Vagina (tissue), 2 donors: Measurements from ENCODE around the gene SLC12A9. TPM values are rescaled to one million over a fixed set of nuclear protein-coding genes. Genes with fewer than 3 reads are reported as not detected.

Experiments
- DNase-seq, 2 donors: peaks; one replicate each; pipeline ENCODE4 v3.0.0-alpha.2; 2017; ENCODE audit errors: extremely low spot score in 2 of 2
- H3K27ac ChIP-seq: fragments of 200-600 bp; sonication (generic); one replicate; pipeline ENCODE4 v1.5.1; 2019
- H3K27me3 ChIP-seq: fragments of 200-600 bp; sonication (generic); one replicate; pipeline ENCODE4 v1.5.1; 2019
- H3K36me3 ChIP-seq, 2 donors: fragments of 200-600 bp; sonication (generic); one replicate each; pipeline ENCODE4 v1.5.1; 2017 to 2019
- H3K4me1 ChIP-seq: fragments of 200-600 bp; sonication (generic); one replicate; pipeline ENCODE4 v1.5.1; 2019
- H3K4me3 ChIP-seq, 2 donors: fragments of 200-600 bp; sonication (generic); 1 replicate in 1 of 2; 2 replicates in 1 of 2; pipeline ENCODE4 v1.5.1; 2016 to 2019
- H3K9me3 ChIP-seq: fragments of 200-600 bp; sonication (generic); one replicate; pipeline ENCODE4 v1.5.1; 2019
- CTCF ChIP-seq, 3 experiments: fragments of 450-650 bp in 2 of 3; fragments of 200-600 bp in 1 of 3; sonication (generic) in 1 of 3; IDR thresholded peaks; one replicate each; pipeline ENCODE4 v1.5.1; 2017 to 2019; ENCODE audit warnings: antibody characterized with exemption in 3 of 3, mild to moderate bottlenecking in 2 of 3, moderate library complexity in 2 of 3
- POLR2A ChIP-seq, 2 donors: fragments of 450-650 bp; IDR thresholded peaks; one replicate each; pipeline ENCODE4 v1.6.1; 2017; ENCODE audit warnings: antibody characterized with exemption in 2 of 2, mild to moderate bottlenecking in 2 of 2, moderate library complexity in 2 of 2
- POLR2AphosphoS5 ChIP-seq, 2 donors: sonication (generic); formaldehyde crosslinking; IDR thresholded peaks; one replicate each; pipeline ENCODE4 v1.9.0; 2017; ENCODE audit warnings: antibody characterized with exemption in 2 of 2, mild to moderate bottlenecking in 2 of 2, low read depth in 1 of 2; ENCODE audit not compliant: insufficient read depth in 1 of 2
- intact Hi-C: fragments of 100-400 bp; cut with DNase I; formaldehyde crosslinking; loops from one replicate; pipeline ENCODE4 v1.15.1; 2023
- total RNA-seq: library from RNA; depleted of rRNA; stranded (reverse); fragments of >200 nt; gene quantifications from one replicate; pipeline ENCODE4 v1.2.3, GENCODE V29; 2016

Gene SLC12A9
- total RNA-seq, 1 donor from 2014 or later: 15.7 TPM

- Histone ChIP-seq H3K4me3 (no peak overlapping the region), H3K27me3 (no peaks in the 10 kb centered on the region), H3K9me3 (no peaks in the 10 kb centered on the region), H3K36me3 (no peaks in the 10 kb centered on the region), H3K4me1 (peaks cover 12% of the 10 kb centered on the region), H3K27ac (peak overlapping the region; percentile 68)
- no peak for DNase-seq
- TF ChIP-seq CTCF (IDR thresholded peaks at IDR 0.05) (no peak), POLR2AphosphoS5 (IDR thresholded peaks at IDR 0.05; ENCODE audit: insufficient read depth in 1 of 2, low read depth in 1 of 2) (peak in 1 of 2 donors; percentile 27)
- intact Hi-C loops: loop anchor here (5.0 kb wide), 1 partner anchor 34 kb away; no protein-coding TSS in a partner anchor
Observed at GRCh38 chr7:100835903-100836811, 16.4 kb upstream of the SLC12A9 start.

- Histone ChIP-seq H3K27me3 (no peaks in the 10 kb centered on the region), H3K4me1 (peaks cover 12% of the 10 kb centered on the region), H3K9me3 (no peaks in the 10 kb centered on the region), H3K36me3 (no peaks in the 10 kb centered on the region), H3K27ac (peak overlapping the region; percentile 68), H3K4me3 (peak overlapping the region; percentile 31 to 38)
- no peak for TF ChIP-seq POLR2AphosphoS5 (IDR thresholded peaks at IDR 0.05; ENCODE audit: insufficient read depth in 1 of 2, low read depth in 1 of 2)
- TF ChIP-seq POLR2A (IDR thresholded peaks at IDR 0.05): no peak
- TF ChIP-seq CTCF (IDR thresholded peaks at IDR 0.05): no peak
- no peak for DNase-seq
- intact Hi-C loops: loop anchor here (5.0 kb wide), 1 partner anchor 34 kb away; no protein-coding TSS in a partner anchor
Observed at GRCh38 chr7:100836812-100837098, 15.8 kb upstream of the SLC12A9 start.

GRCh38 chr7:100837099-100837836, 15.2 kb upstream of the SLC12A9 start:
- peak overlapping the region; percentile 68 for H3K27ac ChIP-seq
- H3K36me3 ChIP-seq: no peaks in the 10 kb centered on the region
- no peak for DNase-seq
- intact Hi-C loops: loop anchor here (5.0 kb wide), 1 partner anchor 35 kb away; no protein-coding TSS in a partner anchor
- H3K4me1 ChIP-seq: peaks cover 12% of the 10 kb centered on the region
- no peak for TF ChIP-seq POLR2A (IDR thresholded peaks at IDR 0.05)
- peak; percentile 89 to 96 for TF ChIP-seq POLR2AphosphoS5 (IDR thresholded peaks at IDR 0.05; ENCODE audit: insufficient read depth in 1 of 2, low read depth in 1 of 2)
- TF ChIP-seq CTCF (IDR thresholded peaks at IDR 0.05): no peak
- H3K4me3 ChIP-seq: peak overlapping the region; percentile 31 to 38
- H3K27me3 ChIP-seq: no peaks in the 10 kb centered on the region
- H3K9me3 ChIP-seq: no peaks in the 10 kb centered on the region

GRCh38 chr7:100839361-100839760, 13.2 kb upstream of the SLC12A9 start:
- Histone ChIP-seq H3K4me3 (no peak overlapping the region), H3K9me3 (no peaks in the 10 kb centered on the region), H3K4me1 (peaks cover 12% of the 10 kb centered on the region), H3K27ac (no peak overlapping the region), H3K36me3 (no peaks in the 10 kb centered on the region), H3K27me3 (no peaks in the 10 kb centered on the region)
- intact Hi-C loops: loop anchor here (5.0 kb wide), 1 partner anchor 37 kb away; no protein-coding TSS in a partner anchor
- no peak for DNase-seq
- TF ChIP-seq POLR2AphosphoS5 (IDR thresholded peaks at IDR 0.05; ENCODE audit: insufficient read depth in 1 of 2, low read depth in 1 of 2) (no peak), CTCF (IDR thresholded peaks at IDR 0.05) (no peak), POLR2A (IDR thresholded peaks at IDR 0.05) (no peak)
